CD4-positive, alpha-beta T cell (primary cell): ENCODE results near the gene OSBPL7. TPM values are rescaled to one million over a fixed set of nuclear protein-coding genes. Genes with fewer than 3 reads are reported as not detected.

Source experiments
- ATAC-seq: fragments of 200-7000 bp; cut with Tn5 transposase; one replicate; pipeline ENCODE4 v1.10.0; 2022; ENCODE audit warnings: mild to moderate bottlenecking; ENCODE audit not compliant: poor library complexity
- CTCF ChIA-PET: fragments of 350-600 bp; sonication (Branson Sonifier 250); formaldehyde crosslinking; loops from one replicate; lab custom pipeline; 2021; ENCODE audit warnings: antibody characterized with exemption, inconsistent platforms; lab: Charles Lee
- POLR2A ChIA-PET: fragments of 350-600 bp; sonication (Branson Sonifier 250); formaldehyde crosslinking; loops from one replicate; lab custom pipeline; 2021; ENCODE audit warnings: antibody characterized with exemption, inconsistent platforms; lab: Charles Lee
- DNase-seq, 14 experiments: peaks; one replicate each; pipeline ENCODE4 v3.0.0-alpha.2; 2013 to 2020; ENCODE audit warnings: mixed read lengths in 2 of 14
- H3K27ac ChIP-seq, 2 donors: one replicate each; pipeline versions ENCODE4 v1.5.1 to v1.7.0; 2013; ENCODE audit warnings: low read length in 2 of 2, low read depth in 1 of 2, mild to moderate bottlenecking in 1 of 2
- H3K27me3 ChIP-seq, 2 experiments: 1 replicate in 1 of 2; 2 replicates in 1 of 2; pipeline versions ENCODE4 v1.6.1 to v1.7.0; 2013; ENCODE audit warnings: low read length in 2 of 2, control low read depth in 1 of 2, mild to moderate bottlenecking in 1 of 2, moderate library complexity in 1 of 2; ENCODE audit not compliant: insufficient read depth in 2 of 2, control insufficient read depth in 1 of 2
- H3K36me3 ChIP-seq: one replicate; pipeline ENCODE4 v1.6.1; 2013; ENCODE audit warnings: low read length, control low read depth; ENCODE audit not compliant: insufficient read depth
- H3K4me1 ChIP-seq: one replicate; pipeline ENCODE4 v1.6.1; 2013; ENCODE audit warnings: low read length, control low read depth; ENCODE audit not compliant: insufficient read depth
- H3K4me3 ChIP-seq: one replicate; pipeline ENCODE4 v1.5.1; 2013; ENCODE audit warnings: mild to moderate bottlenecking, low read length, moderate library complexity
- H3K9me3 ChIP-seq, 2 experiments: 1 replicate in 1 of 2; 2 replicates in 1 of 2; pipeline versions ENCODE4 v1.6.1 to v1.7.0; 2013; ENCODE audit warnings: low read length in 2 of 2, mild to moderate bottlenecking in 2 of 2, control low read depth in 1 of 2, moderate library complexity in 1 of 2; ENCODE audit not compliant: control insufficient read depth in 1 of 2, insufficient read depth in 1 of 2
- H3K27ac Mint-ChIP-seq: one replicate; pipeline ENCODE4 v1.8.0; 2020; ENCODE audit warnings: mixed read lengths
- H3K27me3 Mint-ChIP-seq: one replicate; pipeline ENCODE4 v1.8.0; 2021; ENCODE audit warnings: mixed read lengths
- H3K36me3 Mint-ChIP-seq: one replicate; pipeline ENCODE4 v1.8.0; 2021; ENCODE audit warnings: low read depth, mixed read lengths
- H3K4me1 Mint-ChIP-seq: one replicate; pipeline ENCODE4 v1.8.0; 2021; ENCODE audit warnings: low read depth, mixed read lengths
- H3K4me3 Mint-ChIP-seq: one replicate; pipeline ENCODE4 v1.8.0; 2020; ENCODE audit warnings: mild to moderate bottlenecking, mixed read lengths
- H3K9me3 Mint-ChIP-seq: one replicate; pipeline ENCODE4 v1.8.0; 2020; ENCODE audit warnings: mixed read lengths
- CTCF ChIP-seq: fragments of 200-600 bp; IDR thresholded peaks from one replicate; pipeline ENCODE4 v1.8.0; 2022; ENCODE audit warnings: antibody characterized with exemption, mild to moderate bottlenecking
- intact Hi-C, 2 experiments: fragments of 100-400 bp; cut with DNase I in 1 of 2; cut with micrococcal nuclease in 1 of 2; formaldehyde crosslinking; loops; one replicate each; pipeline versions ENCODE4 v1.15.1 to v1.9.0; 2023 to 2025; cut with DNase I, micrococcal nuclease
- total RNA-seq, 174 experiments: library from RNA in 2 of 174; stranded (reverse) in 2 of 174; gene quantifications; one replicate each; pipeline ENCODE4 v1.2.3 and lab custom pipeline; 2021 to 2026

OSBPL7 gene
- total RNA-seq, 2 experiments from 2014 or later = 30.1 to 30.8 TPM

GRCh38 chr17:47837401-47838039, 15.9 kb upstream of the OSBPL7 start:
- peaks cover 49% of the 10 kb centered on the region for H3K4me1 Mint-ChIP-seq
- H3K9me3 Mint-ChIP-seq = no peaks in the 10 kb centered on the region
- Histone ChIP-seq H3K27me3 (no peaks in the 10 kb centered on the region), H3K9me3 (no peaks in the 10 kb centered on the region), H3K4me1 (peaks cover 52% of the 10 kb centered on the region), H3K36me3 (peaks cover 19% of the 10 kb centered on the region), H3K27ac (no peak overlapping the region), H3K4me3 (no peak overlapping the region)
- intact Hi-C loops = loop anchor here in 1 of 2 experiments (10.0 kb wide), 1 partner anchor 267 kb away; the partner anchor contains the start of genes CBX1 and SNX11
- ChIA-PET CTCF (no interaction called here), POLR2A (interaction anchor here (1.8 kb wide), 1 partner anchor 58 kb away, joined by 14 read pairs; the partner anchor contains the start of gene SP2)
- no peak overlapping the region for H3K27ac Mint-ChIP-seq
- no peaks in the 10 kb centered on the region for H3K36me3 Mint-ChIP-seq
- peak overlapping the region; percentile 15 for H3K4me3 Mint-ChIP-seq
- no peak for ATAC-seq
- no peak for DNase-seq
- no peak for TF ChIP-seq CTCF
- H3K27me3 Mint-ChIP-seq = no peaks in the 10 kb centered on the region

- ChIA-PET CTCF (interaction anchor here (0.5 kb wide), 1 partner anchor 27 kb away, joined by 4 read pairs; no protein-coding TSS in a partner anchor), POLR2A (interaction anchor here (1.8 to 2.4 kb wide), 3 partner anchors 14 to 59 kb away, joined by 8 to 22 read pairs (median 14); partner anchors contain the start of genes OSBPL7 and SP2)
- no peak overlapping the region for H3K27ac ChIP-seq
- H3K36me3 ChIP-seq = peaks cover 19% of the 10 kb centered on the region
- Mint-ChIP-seq H3K27me3 (no peaks in the 10 kb centered on the region), H3K4me3 (no peak overlapping the region), H3K9me3 (no peaks in the 10 kb centered on the region), H3K27ac (no peak overlapping the region), H3K4me1 (peaks cover 50% of the 10 kb centered on the region), H3K36me3 (peaks cover under 1% of the 10 kb centered on the region)
- intact Hi-C loops = loop anchor here in 1 of 2 experiments (10.0 kb wide), 1 partner anchor 268 kb away; the partner anchor contains the start of genes CBX1 and SNX11
- no peak for TF ChIP-seq CTCF
- H3K4me1 ChIP-seq = peaks cover 52% of the 10 kb centered on the region
- ATAC-seq (no peak), DNase-seq (no peak)
- H3K27me3 ChIP-seq = no peaks in the 10 kb centered on the region
- no peaks in the 10 kb centered on the region for H3K9me3 ChIP-seq
- H3K4me3 ChIP-seq = no peak overlapping the region
These were observed 15.0 kb upstream of the OSBPL7 start for GRCh38 chr17:47836601-47837000.

GRCh38 chr17:47834756-47835155, 13.2 kb upstream of the OSBPL7 start:
- peaks cover 53% of the 10 kb centered on the region for H3K4me1 Mint-ChIP-seq
- Histone ChIP-seq H3K4me1 (peaks cover 52% of the 10 kb centered on the region), H3K9me3 (no peaks in the 10 kb centered on the region), H3K36me3 (peaks cover 19% of the 10 kb centered on the region), H3K27me3 (no peaks in the 10 kb centered on the region), H3K27ac (peak overlapping the region in 1 of 2 donors; percentile 41), H3K4me3 (no peak overlapping the region)
- intact Hi-C loops = loop anchor here in 1 of 2 experiments (10.0 kb wide), 1 partner anchor 270 kb away; the partner anchor contains the start of genes CBX1 and SNX11
- H3K4me3 Mint-ChIP-seq = peak overlapping the region; percentile 75
- no peak for TF ChIP-seq CTCF
- ChIA-PET CTCF (interaction anchor here (1.0 to 1.9 kb wide), 4 partner anchors 8 to 55 kb away, joined by 3 to 6 read pairs (median 3); partner anchors contain the start of gene OSBPL7), POLR2A (interaction anchor here (1.0 to 2.4 kb wide), 4 partner anchors 13 to 60 kb away, joined by 4 to 22 read pairs (median 7); partner anchors contain the start of gene OSBPL7)
- peaks cover 10% of the 10 kb centered on the region for H3K36me3 Mint-ChIP-seq
- H3K27me3 Mint-ChIP-seq = no peaks in the 10 kb centered on the region
- no peaks in the 10 kb centered on the region for H3K9me3 Mint-ChIP-seq
- DNase-seq (no peak), ATAC-seq (no peak)
- H3K27ac Mint-ChIP-seq = peak overlapping the region; percentile 69
